Stimulated activated CD8-positive, alpha-beta memory T cell treated with anti-CD3 and anti-CD28 coated beads, Interleukin-4, amount 100 ng/mL, for 4 hours (primary cell): Measurements from ENCODE around the gene NTM.

Experiments
- DNase-seq, 2 donors: peaks; one replicate each; pipeline ENCODE4 v3.0.0-alpha.2; 2020; ENCODE audit warnings: low read depth in 2 of 2, low spot score in 1 of 2

Gene NTM

DNA sequence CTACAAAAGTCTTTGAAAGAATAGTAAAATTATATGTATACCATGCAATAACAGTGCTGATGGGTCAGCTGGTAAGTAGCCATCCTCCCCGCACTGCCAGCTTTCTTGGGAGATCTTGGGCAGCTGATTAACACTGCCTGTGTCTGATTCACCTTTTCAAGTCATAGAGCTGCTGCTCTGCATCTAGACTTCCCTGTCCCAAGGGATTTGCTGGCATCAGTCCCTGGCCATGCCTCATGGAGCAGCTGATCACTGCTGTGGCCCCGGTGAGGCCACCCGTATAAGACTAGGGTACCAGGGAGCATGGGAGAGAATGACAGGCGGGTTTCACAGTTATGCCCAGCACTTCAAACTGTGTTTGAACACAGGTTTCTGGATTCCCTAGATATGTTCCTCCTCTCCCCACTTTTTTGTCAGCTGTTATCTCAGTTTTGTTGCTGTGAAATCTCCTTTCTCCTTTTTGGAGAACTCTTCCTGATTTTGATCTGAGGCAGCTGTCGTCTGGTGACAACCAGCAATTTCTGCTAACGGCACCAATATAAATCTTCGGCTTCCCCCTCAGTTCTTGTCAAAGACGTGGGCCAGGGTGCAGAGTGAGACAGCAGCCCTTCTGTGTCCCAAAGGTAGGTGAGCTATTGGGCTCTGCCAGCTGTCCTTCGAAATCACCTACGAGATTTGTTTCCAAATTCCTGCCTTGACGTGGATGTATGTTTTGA lies 438.9 kb downstream of the NTM start:
- DNase-seq: no peak

GRCh38 chr11:131810541-131810940 lies 440.1 kb downstream of the NTM start:
- DNase-seq: no peak

- no peak for DNase-seq
These were observed 441.0 kb downstream of the NTM start for GRCh38 chr11:131811383-131811782.

DNA sequence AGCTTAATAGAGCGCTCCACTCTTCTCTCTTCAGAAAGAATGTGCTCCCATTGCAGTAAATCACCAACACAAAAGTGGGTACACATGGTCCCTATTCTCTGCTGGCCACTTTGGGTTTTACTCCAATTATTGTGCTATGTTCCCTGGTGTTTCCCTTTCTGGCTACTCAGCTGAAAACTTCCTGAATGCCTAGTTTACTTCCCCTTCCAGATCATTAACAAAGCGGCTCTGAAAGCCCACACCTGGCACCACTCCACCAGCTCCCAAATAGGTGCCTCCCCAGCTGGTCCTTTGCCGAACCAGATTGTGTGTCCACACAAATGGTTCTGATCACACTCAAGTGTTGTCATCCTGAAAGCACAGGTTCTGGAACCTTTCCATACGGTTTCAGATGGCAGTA lies 443.7 kb downstream of the NTM start:
- no peak for DNase-seq

- DNase-seq: no peak
These were observed 445.2 kb downstream of the NTM start for GRCh38 chr11:131815590-131815989.

GRCh38 chr11:131816051-131816450 lies 445.6 kb downstream of the NTM start:
- no peak for DNase-seq

- no peak for DNase-seq
These were observed 447.3 kb downstream of the NTM start for GRCh38 chr11:131817687-131818188.

DNA sequence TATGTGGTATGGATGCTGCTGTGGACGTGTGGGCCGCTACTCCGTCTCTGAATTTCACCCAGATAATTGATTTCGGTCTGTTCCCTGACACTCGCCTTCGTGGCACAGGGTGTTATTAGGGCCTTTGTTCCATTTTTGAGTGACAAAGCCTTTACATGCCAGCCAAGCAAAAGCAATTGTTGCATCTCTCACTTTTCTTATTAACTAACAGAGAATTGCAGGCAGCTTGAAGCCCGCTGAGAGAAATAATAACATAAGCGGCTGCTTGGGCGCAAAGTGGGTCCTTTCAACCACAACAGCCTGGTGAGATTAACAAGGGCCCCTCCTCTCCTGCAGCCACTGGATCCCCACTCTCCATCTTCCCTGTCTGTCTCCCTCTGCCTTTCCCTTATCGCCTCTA lies 449.4 kb downstream of the NTM start:
- DNase-seq: no peak

- DNase-seq: no peak
These were observed 452.1 kb downstream of the NTM start for GRCh38 chr11:131822506-131822905.

DNA sequence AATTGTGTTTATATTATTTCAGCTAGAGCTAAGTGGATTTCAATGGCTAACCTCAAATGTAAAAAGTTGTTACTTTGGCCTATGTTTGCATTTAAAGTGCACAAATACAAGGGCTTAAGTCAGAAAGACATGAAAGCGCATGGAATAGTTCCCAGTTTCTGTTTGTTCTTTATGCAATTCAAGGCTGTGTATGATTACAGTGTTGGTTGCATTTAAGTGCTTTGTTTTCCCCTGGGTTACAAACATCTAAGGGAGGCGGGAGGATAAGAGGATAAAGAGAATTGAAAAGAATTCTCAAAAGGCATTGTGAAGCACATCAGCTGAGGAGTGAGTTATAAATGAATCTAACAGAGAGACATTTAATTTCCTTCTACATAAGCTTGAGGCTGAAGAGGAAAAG lies 453.4 kb downstream of the NTM start:
- DNase-seq: no peak

DNA sequence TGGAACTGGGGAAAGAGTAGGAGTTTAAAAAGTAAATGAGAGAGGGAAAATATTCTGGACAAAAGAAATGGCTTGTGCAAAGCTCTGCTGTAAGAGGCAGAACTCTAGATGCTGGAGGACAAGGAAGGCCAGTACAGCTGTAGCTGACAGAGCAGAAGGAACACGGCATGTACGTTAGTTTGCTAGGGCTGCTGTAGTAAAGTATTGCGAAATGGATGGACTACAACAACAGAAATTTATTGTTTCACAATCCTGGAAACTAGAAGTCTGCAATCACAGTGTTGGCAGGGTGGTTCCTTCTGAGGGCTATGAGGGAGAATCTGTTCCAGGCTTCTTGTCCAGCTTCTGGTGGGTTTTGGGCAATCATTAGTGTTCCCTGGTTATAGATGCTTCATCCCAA lies 454.4 kb downstream of the NTM start:
- no peak for DNase-seq

- DNase-seq: no peak
These were observed 457.0 kb downstream of the NTM start for GRCh38 chr11:131827430-131827829.

DNA sequence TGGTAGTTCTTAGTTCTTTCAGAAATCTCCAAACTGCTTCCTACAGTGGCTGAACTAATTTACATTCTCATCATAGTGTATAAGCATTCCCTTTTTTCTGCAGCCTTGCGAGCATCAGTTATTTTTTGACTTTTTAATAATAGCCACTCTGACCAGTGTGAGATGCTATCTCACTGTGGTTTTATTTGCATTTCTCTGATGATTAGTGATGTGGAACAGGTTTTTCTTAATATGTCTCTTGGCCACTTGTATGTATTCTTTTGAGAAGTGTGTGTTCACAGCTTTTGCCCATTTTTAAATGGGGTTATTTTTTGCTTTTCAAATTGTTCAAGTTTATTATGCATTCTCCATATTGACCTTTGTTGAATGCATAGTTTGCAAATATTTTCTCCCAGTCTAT lies 459.3 kb downstream of the NTM start:
- no peak for DNase-seq

DNA sequence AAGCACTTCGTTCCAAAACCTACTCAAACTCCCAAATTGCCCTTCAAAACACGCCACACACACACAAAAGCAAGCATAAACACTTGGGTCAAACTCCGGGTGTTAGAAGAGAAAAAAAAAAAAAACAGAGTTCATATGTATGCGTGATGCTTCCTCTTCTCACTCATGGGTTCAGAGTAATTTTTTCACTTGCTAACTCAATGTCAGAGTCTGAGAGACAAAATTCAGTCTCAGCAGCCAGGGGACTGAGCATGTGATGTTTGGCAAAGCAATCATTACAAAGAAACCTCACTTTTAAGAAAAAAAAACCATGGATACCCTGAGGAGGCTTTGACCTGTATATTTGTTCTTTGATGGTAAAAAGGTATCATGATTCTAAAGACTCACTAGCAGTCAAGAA lies 461.7 kb downstream of the NTM start:
- DNase-seq: no peak

- DNase-seq: no peak
These were observed 463.0 kb downstream of the NTM start for GRCh38 chr11:131833366-131833765.

- DNase-seq: no peak
These were observed 467.1 kb downstream of the NTM start for GRCh38 chr11:131837562-131837961.

DNA sequence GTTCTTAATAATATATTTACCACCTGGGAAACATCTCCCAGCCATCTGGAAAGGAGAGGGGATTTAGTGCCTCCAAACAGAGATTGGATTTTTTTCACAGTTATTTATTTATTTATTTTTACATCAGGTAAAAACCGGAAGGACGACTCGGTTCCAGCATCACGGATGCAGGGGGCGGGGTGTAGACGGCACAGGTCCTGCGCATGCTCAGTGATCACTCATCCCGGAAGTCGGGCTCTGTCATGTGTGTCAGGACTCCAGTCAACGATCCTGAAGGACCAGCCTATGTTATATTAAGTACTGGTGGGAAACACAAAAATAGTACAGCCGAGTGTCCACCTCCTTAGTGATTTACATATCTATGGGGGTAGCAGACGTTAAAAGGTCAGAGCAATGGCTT lies 467.6 kb downstream of the NTM start:
- no peak for DNase-seq

- no peak for DNase-seq
These were observed 468.9 kb downstream of the NTM start for GRCh38 chr11:131839326-131839725.

DNA sequence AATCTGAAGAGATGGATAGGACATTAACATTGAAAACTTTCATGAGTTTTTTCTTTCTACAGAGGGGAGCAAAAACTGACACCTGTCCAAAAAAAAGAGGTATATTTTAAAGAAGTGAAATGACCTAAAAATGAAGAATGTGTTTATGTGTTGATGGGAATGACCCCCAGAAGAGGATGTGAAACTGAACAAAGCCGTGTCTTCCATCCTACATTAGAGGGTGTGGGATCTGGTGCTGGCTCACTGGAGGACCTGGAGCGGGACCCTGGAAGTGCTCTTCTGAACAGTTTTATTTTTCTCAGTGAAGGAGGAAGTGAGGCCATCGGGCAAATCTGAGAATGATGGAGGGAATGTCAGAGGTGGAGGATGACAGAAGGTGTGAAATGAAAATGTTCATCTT lies 470.1 kb downstream of the NTM start:
- DNase-seq: no peak

DNA sequence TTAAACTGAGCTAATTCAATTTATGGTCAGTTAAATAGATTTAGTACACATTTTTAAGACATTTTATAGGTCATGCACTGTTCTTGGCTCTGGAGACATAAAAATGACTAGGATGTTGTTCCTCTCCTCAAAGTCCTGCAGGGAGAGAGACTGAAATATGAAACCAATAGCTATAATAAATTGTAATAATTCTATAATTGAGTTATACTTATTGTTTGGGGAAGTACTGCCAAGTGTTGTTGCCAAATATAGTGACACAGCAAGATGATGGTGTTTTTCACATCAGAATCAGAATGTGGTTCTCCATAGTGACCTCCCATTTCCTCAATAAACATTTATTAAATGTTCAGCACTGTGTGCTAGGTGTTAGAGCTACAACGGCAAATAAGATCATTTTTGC lies 470.6 kb downstream of the NTM start:
- no peak for DNase-seq

DNA sequence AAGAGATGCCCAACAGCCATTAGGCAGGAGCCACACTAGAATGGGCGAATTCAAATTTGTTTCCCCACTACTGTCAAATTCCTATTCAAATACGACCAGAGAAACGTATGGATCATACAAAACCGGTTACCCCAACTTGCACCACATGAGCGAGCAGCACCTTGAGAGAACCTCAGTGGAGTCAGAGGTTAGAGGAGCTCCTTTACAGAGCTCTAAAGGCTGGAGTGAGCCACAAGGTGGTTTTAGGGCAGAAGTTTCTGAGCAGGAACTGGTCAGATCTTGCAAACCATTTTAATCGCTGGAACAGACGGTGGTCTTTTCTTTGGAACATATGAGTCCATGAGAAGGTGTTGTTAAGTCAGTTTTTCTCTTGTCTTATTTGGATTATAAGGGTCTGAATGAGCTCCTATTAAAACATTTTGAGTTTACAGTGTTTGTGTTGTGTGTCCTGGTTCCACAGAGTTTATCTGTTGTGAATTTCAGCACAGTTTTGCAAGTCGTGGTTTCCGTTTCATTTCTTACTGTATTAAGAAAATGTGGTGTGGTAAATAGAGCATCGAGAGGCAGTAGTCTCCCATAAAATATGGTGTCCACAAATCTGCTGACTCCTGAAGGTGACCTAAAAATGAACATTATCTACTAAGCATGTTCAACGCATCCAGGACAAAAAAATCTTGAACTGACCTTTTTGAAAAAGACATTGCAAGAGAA lies 471.7 kb downstream of the NTM start:
- DNase-seq: no peak

- no peak for DNase-seq
These were observed 474.8 kb downstream of the NTM start for GRCh38 chr11:131845255-131845654.

DNA sequence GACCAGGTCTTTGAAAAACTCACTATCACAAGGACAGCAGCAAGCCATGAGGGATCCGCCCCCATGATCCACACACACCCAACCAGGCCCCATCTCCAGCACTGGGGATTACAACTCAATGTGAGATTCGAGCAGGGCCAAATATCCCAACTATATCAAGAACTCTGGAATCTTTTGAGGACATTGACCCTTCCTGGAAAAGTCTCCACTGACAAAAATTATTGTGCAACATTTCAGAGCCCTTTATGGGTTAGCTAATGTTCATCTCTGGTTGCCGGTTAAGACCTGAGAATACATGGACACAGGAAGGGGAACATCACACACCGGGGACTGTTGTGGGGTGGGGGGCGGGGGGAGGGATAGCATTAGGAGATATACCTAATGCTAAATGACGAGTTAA lies 479.1 kb downstream of the NTM start:
- DNase-seq: no peak
